Lung (tissue), 16 donors: ENCODE results near the gene ELOVL5. TPM values are rescaled to one million over a fixed set of nuclear protein-coding genes. Genes with fewer than 3 reads are reported as not detected.

Source experiments
- ATAC-seq: fragments of 200-7000 bp; cut with Tn5 transposase; one replicate; pipeline ENCODE4 v1.9.1; 2020; ENCODE audit warnings: moderate number of reproducible peaks; ENCODE audit not compliant: insufficient read depth, low FRiP score
- DNase-seq, 3 donors: peaks; one replicate each; pipeline ENCODE4 v3.0.0-alpha.2; 2013 to 2017
- H3K27ac ChIP-seq, 2 donors: one replicate each; pipeline ENCODE4 v1.5.1; 2013; ENCODE audit warnings: mild to moderate bottlenecking in 2 of 2, moderate library complexity in 2 of 2, control low read depth in 1 of 2, inconsistent platforms in 1 of 2, low read depth in 1 of 2, low read length in 1 of 2
- H3K27me3 ChIP-seq, 3 donors: one replicate each; pipeline ENCODE4 v1.5.1; 2013; ENCODE audit warnings: low read length in 2 of 3; ENCODE audit not compliant: control insufficient read depth in 3 of 3, insufficient read depth in 3 of 3
- H3K36me3 ChIP-seq, 4 donors: one replicate each; pipeline ENCODE4 v1.5.1; 2013; ENCODE audit warnings: low read length in 4 of 4, mild to moderate bottlenecking in 1 of 4, moderate library complexity in 1 of 4; ENCODE audit not compliant: control insufficient read depth in 4 of 4, insufficient read depth in 4 of 4
- H3K4me1 ChIP-seq, 5 donors: one replicate each; pipeline ENCODE4 v1.5.1; 2013; ENCODE audit warnings: low read length in 5 of 5, mild to moderate bottlenecking in 2 of 5, moderate library complexity in 1 of 5; ENCODE audit not compliant: control insufficient read depth in 5 of 5, insufficient read depth in 5 of 5
- H3K4me3 ChIP-seq: one replicate; pipeline ENCODE4 v1.5.1; 2013; ENCODE audit warnings: mild to moderate bottlenecking, control low read depth, moderate library complexity
- H3K9ac ChIP-seq, 2 donors: one replicate each; pipeline ENCODE4 v1.5.1; 2013; ENCODE audit warnings: low read length in 2 of 2, control low read depth in 1 of 2; ENCODE audit not compliant: insufficient read depth in 1 of 2
- H3K9me3 ChIP-seq, 4 donors: one replicate each; pipeline ENCODE4 v1.5.1; 2013; ENCODE audit warnings: low read length in 3 of 4, mild to moderate bottlenecking in 1 of 4, moderate library complexity in 1 of 4; ENCODE audit not compliant: control insufficient read depth in 4 of 4, insufficient read depth in 3 of 4
- WGBS, 2 donors: extraction: QIAGEN DNeasy Blood & Tissue Kit; methylation state at CpG; one replicate each; pipeline ENCODE4 v1.1.7; 2013; 5-methylcytosine and 5-hydroxymethylcytosine counted together
- long read RNA-seq, 5 donors: transcript quantifications; one replicate each; lab custom pipeline, GENCODE V29; 2026
- polyA plus RNA-seq, 2 donors: library from polyadenylated mRNA; stranded (reverse); fragments of 200-250 nt; gene quantifications; one replicate each; pipeline ENCODE4 v1.2.1, GENCODE V29; 2013
- total RNA-seq, 2 donors: library from RNA; depleted of rRNA in 1 of 2; stranded (reverse); fragments of >200 nt in 1 of 2; gene quantifications; one replicate each; pipeline ENCODE4 v1.2.1, GENCODE V29; 2014 to 2021
- TF ChIP-seq, protein P1 (sequence below): IDR thresholded peaks from 2 replicates; pipeline ENCODE4 v1.5.1; 2012; ENCODE audit warnings: mild to moderate bottlenecking; ENCODE audit errors: control extremely low read depth, extremely low read depth
- donor health status: control.
- donor health status: control.
- donor health status: Bipolar disorder and iron deficiency.
- donor health status: healthy.
- donor health status: DM: yes; HTN: yes; CAD: no.

ELOVL5 gene, protein sequence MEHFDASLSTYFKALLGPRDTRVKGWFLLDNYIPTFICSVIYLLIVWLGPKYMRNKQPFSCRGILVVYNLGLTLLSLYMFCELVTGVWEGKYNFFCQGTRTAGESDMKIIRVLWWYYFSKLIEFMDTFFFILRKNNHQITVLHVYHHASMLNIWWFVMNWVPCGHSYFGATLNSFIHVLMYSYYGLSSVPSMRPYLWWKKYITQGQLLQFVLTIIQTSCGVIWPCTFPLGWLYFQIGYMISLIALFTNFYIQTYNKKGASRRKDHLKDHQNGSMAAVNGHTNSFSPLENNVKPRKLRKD
- total RNA-seq (10 to 100 TPM; 91.0 to 95.6 TPM), polyA plus RNA-seq (10 to 100 TPM; 37.7 to 88.9 TPM)
- long read RNA-seq, donor 1, transcript ELOVL5-201 (8 exons, 2,827 nt), result major isoform, 16 of 19 reads
- long read RNA-seq, donor 1, partial matches to known transcripts, result 0 of 19 reads
- long read RNA-seq, donor 1, other reads (novel, unspliced or antisense), result 0 of 19 reads
- long read RNA-seq, donor 2, partial matches to known transcripts, result 0 of 5 reads
- long read RNA-seq, donor 2, other reads (novel, unspliced or antisense), result 0 of 5 reads
- long read RNA-seq, donor 3, transcript ELOVL5-201 (8 exons, 2,827 nt), result major isoform, 6 of 7 reads
- long read RNA-seq, donor 3, partial matches to known transcripts, result 0 of 7 reads
- long read RNA-seq, donor 3, other reads (novel, unspliced or antisense), result 0 of 7 reads
- long read RNA-seq, donor 4, partial matches to known transcripts, result 0 of 3 reads
- long read RNA-seq, donor 4, other reads (novel, unspliced or antisense), result 0 of 3 reads
- long read RNA-seq, donor 5, transcript ELOVL5-201 (8 exons, 2,827 nt), result major isoform, 20 of 22 reads
- long read RNA-seq, donor 5, partial matches to known transcripts, result 0 of 22 reads
- long read RNA-seq, donor 5, other reads (novel, unspliced or antisense), result 0 of 22 reads

DNA sequence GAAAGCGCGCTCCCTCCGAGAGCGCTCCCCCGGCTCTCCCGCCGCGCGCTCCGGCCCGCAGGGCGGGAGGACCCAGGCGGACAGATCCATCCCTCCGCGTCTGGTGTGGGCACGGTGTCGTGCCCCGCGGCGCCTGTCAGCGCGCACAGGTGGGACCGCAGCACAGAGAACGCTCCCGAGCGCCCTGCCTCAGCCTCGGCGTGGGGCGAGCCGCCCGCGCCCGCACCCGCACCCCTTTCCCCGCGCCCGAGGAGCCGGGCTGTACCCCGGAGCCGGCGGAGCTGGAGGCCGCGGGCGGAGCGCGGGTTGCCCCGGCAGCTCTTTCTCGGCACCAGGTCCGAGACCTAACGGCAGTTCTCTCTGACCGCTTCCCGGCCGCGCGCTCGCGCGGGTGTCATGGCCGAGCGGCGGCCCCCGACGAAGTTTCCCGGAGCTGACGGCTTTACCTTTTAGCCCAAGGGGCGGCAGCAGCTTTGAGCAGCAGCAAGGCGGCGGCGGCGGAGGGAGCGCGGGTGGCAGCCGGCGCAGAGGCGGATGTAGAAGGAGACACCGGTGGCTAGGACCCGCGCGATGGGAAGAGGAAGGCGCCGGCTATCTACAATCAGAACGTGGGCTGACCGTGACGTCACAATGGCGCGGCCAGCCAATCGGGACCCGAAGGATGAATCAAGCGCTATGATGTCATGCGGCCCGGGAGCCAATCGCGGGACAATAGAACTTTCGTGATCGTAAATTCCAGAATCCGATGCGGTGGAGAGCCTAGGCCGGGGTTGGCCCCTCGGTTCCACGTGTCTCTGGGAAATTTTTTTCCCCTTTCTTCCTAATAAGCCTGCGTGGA is at the start of gene ELOVL5:
TSS of gene ELOVL5 (minus strand) at position 580 of the 838 bp plus-strand sequence. CDS start 53,251 bp downstream, outside the sequence.
- peak within 1 kb of the TSS; percentile 95 for H3K4me3 ChIP-seq
- H3K27ac ChIP-seq, result peak within 1 kb of the TSS; percentile 97 to 99
- 0% methylated on average over 92 to 101 of the region's 101 CpGs for WGBS, 2 donors
- H3K27me3 ChIP-seq, result no peaks in the 10 kb centered on the region
- H3K9ac ChIP-seq, result peak within 1 kb of the TSS; percentile 57 to 86
- no peaks in the 10 kb centered on the region for H3K9me3 ChIP-seq
- TF ChIP-seq, protein P1, sequence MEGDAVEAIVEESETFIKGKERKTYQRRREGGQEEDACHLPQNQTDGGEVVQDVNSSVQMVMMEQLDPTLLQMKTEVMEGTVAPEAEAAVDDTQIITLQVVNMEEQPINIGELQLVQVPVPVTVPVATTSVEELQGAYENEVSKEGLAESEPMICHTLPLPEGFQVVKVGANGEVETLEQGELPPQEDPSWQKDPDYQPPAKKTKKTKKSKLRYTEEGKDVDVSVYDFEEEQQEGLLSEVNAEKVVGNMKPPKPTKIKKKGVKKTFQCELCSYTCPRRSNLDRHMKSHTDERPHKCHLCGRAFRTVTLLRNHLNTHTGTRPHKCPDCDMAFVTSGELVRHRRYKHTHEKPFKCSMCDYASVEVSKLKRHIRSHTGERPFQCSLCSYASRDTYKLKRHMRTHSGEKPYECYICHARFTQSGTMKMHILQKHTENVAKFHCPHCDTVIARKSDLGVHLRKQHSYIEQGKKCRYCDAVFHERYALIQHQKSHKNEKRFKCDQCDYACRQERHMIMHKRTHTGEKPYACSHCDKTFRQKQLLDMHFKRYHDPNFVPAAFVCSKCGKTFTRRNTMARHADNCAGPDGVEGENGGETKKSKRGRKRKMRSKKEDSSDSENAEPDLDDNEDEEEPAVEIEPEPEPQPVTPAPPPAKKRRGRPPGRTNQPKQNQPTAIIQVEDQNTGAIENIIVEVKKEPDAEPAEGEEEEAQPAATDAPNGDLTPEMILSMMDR, result no peak
- peaks cover 0 to 17% (median 10%) of the 10 kb centered on the region in 5 donors for H3K4me1 ChIP-seq
- peak; percentile 87 for ATAC-seq
- peak; percentile 98 for DNase-seq
- no peaks in the 10 kb centered on the region for H3K36me3 ChIP-seq

DNA sequence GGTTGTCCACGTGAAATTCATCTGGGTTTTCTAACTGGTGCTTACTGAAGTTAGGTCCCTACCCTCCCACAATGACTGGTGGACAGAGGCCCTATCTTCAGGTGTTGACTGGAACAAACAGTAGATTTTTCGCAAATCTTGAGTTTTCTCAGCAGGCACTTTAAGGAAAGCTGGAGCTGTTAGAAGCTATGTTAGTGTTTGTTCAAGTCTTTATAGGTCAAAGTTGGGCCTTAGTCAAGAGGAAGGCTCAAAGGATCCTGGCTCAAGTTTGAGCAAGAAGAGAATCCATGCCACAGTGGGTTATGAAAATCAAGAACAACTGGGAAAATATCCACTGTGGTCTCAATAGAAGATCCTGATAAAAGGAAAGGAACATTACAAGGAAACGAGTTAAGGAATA is 48.5 kb upstream of the ELOVL5 start:
- ATAC-seq (no peak), DNase-seq (no peak)
- H3K9ac ChIP-seq, result no peak overlapping the region
- TF ChIP-seq, protein P1, result no peak
- 67 to 69% methylated on average over 3 of the region's 3 CpGs for WGBS, 2 donors
- H3K4me1 ChIP-seq, result no peaks in the 10 kb centered on the region
- no peak overlapping the region for H3K27ac ChIP-seq
- no peaks in the 10 kb centered on the region for H3K9me3 ChIP-seq
- no peaks in the 10 kb centered on the region for H3K27me3 ChIP-seq
- H3K36me3 ChIP-seq, result no peaks in the 10 kb centered on the region
- no peak overlapping the region for H3K4me3 ChIP-seq

DNA sequence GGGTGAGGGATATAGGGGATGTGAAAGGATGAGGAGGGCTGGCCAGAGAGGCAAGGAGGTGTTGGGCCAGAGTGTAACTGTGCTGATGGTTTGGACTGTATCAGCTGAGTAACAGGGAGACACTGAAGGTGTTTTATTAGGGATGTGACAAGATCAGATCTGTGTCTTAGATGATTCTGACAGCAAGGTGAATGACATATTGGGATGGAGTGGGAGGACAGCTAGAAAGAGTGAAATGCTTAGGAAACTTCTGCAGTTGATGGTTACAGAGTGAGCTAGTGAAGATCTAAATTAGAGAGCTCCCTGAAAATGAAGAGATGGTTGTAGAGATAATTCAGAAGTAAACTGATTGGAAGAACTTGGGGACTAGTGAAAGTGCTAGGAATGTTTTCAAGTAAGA is 47.2 kb upstream of the ELOVL5 start:
- Histone ChIP-seq H3K4me1 (no peaks in the 10 kb centered on the region), H3K9ac (no peak overlapping the region), H3K27me3 (no peaks in the 10 kb centered on the region), H3K27ac (no peak overlapping the region), H3K4me3 (no peak overlapping the region), H3K36me3 (no peaks in the 10 kb centered on the region), H3K9me3 (no peaks in the 10 kb centered on the region)
- ATAC-seq (no peak), DNase-seq (no peak)
- TF ChIP-seq, protein P1, result no peak
